ENCODE data around the gene SLC17A9.

SLC17A9 gene

GRCh38 chr20:62982124-62983075 is 29.9 kb downstream of the SLC17A9 start:
- DNase-seq (ENCODE audit: low read depth, low spot score): no peak

GRCh38 chr20:62983210-62983609 is 30.7 kb downstream of the SLC17A9 start:
- DNase-seq (ENCODE audit: low read depth, low spot score): no peak

GRCh38 chr20:62984666-62985443 is 32.3 kb downstream of the SLC17A9 start:
- DNase-seq (ENCODE audit: low read depth, low spot score): no peak

- no peak for DNase-seq (ENCODE audit: low read depth, low spot score)
These were observed 32.9 kb downstream of the SLC17A9 start for GRCh38 chr20:62985444-62985778.

DNA sequence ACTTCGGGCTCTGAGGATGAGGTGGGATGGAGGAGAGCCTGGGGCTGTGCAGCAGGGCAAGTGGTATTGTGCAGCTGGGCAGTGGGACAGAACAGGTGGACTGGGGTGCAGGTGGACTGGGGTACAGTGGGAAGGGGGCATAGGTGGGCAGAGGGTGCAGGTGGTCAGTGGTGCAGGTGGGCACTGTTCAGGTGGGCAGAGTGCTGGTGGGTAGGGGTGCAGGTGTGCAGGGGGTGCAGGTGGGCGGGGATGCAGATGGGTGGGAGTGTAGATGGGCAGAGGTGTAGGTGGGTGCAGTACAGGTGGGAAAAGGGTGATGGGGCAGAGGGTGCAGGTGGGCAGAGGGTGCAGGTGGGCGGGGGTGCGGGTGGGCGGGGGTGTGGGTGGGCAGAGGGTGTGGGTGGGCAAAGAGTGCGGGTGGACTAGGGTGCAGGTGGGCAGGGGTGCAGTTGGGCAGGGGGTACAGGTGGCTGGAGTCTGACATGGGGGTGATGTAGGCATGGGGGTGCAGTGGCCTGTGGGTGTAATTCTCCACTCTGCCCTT is 33.8 kb downstream of the SLC17A9 start:
- no peak for DNase-seq (ENCODE audit: low read depth, low spot score)

DNA sequence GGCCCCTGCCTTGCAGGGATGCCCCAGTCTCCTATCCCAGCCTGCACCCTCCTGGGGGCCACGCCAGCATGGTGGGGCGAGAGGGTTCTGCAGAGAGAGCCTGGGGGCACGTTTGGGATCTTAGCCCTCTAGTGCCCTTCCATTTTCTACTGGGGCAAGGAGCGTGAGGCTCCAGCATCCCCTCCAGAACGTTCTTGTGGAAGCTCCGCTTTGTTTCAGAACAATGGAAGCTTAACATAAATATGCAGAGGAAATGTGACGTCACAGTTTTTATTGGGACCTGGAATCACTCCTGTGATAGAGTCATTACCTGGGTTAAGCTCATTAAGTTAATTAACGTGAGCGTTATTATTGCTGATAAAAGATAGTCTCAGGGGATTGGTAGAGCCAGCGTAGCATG is 34.6 kb downstream of the SLC17A9 start:
- no peak for DNase-seq (ENCODE audit: low read depth, low spot score)

DNA sequence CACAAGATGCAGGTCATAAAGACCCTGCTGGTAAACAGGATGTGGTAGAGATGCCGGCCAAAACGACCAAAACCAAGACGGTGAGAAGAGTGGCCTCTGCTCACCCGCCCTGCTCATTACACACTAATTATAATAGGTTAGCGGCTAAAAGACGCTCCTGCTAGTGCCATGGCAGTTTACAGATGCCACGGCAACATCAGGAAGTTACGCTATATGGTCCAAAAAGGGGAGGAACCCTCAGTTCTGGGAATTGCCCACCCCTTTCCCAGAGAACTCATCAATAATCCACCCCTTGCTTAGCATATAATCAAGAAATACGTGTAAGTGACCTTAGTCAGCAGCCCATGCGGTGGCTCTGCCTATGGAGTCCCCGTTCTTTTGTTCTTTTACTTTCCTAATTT is 36.7 kb downstream of the SLC17A9 start:
- DNase-seq (ENCODE audit: low read depth, low spot score): no peak

GRCh38 chr20:62990306-62990825 is 37.9 kb downstream of the SLC17A9 start:
- no peak for DNase-seq (ENCODE audit: low read depth, low spot score)

DNA sequence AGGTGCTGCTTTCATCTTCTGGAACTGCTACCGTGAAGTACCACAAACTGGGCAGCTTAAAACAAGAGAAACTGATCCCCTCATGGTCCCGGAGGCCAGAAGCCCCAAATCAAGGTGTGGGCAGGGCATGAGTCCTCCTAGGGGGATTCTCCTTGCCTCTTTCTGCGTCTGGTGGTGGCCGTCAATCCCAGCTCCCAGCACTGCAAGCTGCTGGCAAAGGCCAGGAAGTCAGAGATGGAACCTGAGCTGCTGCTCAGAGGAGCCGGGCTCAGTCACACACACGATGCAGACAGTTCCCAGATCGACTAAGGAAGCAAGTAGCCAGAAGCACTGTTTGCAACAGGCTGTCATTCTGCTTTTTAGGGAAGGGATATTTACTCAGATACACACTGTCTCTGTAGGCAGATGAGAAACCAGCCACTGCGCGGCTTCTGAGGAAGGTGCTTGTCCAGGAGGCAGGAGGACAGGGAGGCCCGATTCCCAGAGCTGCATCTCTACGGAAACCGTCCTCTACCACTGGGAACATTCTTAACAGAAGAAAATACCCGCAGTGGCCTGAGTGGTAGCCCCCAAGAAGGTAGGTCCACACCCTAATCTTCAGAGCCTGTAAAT is 38.8 kb downstream of the SLC17A9 start:
- DNase-seq (ENCODE audit: low read depth, low spot score): no peak

DNA sequence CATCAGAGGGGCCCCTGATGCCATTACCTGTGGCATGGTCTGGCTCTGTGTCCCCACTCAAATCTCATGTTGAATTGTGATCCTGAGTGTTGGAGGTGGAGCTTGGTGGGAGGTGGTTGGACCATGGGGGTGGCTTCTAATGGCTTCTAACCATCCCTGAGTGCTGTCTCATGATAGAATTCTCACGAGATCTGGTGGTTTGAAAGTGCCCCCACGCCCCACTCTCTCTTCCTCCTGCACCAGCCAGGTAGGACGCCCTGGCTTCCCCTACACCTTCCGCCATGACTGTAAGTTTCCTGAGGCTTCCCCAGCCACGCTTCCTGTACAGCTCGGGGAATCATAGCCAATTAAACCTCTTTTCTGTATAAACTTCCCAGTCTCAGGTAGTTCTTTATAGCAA is 39.4 kb downstream of the SLC17A9 start:
- DNase-seq (ENCODE audit: low read depth, low spot score): no peak

DNA sequence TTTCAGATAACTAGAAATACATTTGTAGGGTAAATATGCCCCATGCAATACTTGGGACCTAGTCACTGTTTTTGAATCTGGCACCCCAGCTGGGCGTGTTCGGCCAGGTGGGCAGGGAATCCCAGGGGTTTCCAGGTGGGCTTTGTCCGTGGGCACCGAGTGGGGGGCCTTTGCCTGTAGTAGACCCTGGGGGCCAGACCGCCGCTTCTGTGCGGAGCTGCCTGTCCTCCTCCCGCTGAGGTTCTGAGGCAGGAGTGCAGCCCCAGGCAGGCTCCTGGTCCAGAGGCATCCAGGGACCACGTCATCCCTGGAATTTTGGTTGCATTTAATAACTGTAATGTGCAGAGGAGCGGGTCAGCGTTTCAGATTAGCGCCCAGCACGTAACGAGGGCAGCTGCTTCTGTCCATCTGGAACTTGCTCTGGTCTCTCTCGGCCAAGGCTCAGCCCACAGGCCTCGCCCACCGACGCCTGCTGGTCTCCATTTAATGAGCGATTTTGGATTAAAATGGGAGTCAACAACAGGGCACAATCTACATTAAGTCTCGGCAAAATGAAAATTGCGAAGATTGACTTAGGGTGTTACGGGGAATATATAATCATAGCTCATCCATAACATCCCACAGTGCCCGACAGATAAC is 41.5 kb downstream of the SLC17A9 start:
- no peak for DNase-seq (ENCODE audit: low read depth, low spot score)

- DNase-seq (ENCODE audit: low read depth, low spot score): no peak
These were observed 42.4 kb downstream of the SLC17A9 start for GRCh38 chr20:62994869-62995281.

- no peak for DNase-seq (ENCODE audit: low read depth, low spot score)
These were observed 43.0 kb downstream of the SLC17A9 start for GRCh38 chr20:62995481-62995880.

DNA sequence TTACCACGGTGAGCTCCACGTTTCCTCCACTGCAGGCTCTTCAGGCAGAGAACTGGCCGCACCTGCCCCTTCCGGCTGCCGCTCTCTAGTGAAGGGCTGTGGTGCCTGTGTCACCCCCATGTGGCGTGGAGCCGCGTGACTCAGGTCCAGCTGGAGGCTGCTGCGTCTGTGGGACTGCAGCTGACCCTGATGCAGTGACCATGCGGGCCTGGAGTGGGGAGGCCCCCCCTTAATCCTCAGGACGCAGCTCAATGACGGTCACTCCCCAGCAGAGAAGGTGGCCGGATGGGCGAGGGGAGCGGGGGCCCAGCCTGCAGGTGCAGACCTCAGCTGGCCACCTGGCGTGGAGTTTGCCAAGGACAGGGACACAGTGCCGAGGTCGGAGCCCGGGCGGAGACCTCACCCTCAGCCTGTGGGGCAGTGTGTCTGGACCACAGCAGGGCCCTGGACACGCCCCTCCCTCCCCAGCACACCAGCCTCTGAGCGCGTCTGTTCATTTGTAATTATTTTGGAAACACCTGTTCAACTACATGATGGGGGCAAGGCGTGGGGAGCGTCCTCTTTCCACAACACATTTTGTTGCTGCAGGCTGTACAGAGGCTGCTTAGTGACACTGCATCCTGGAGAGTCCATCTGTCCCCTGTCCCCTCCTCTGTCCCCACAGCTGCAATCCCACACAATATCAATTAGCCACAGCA is 43.5 kb downstream of the SLC17A9 start:
- DNase-seq (ENCODE audit: low read depth, low spot score): no peak

DNA sequence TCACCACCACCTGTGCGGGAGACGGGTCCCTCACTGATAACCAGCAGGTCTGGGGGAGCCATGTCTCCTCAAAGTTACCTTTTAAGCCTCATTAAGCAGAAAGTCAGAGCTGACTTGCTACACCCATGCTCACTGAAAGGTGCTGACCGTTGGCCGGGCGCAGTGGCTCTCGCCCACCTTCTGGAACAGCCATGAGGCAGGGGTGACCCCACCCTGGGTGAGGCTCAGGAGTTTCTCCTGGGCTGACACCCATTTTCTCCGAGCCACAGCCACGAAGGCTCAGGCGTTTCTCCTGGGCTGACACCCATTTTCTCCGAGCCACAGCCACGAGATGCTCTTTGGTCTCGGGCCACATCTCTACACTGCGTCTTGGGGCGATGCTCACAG is 44.1 kb downstream of the SLC17A9 start:
- no peak for DNase-seq (ENCODE audit: low read depth, low spot score)

GRCh38 chr20:62997417-62998035 is 45.0 kb downstream of the SLC17A9 start:
- DNase-seq (ENCODE audit: low read depth, low spot score): no peak

DNA sequence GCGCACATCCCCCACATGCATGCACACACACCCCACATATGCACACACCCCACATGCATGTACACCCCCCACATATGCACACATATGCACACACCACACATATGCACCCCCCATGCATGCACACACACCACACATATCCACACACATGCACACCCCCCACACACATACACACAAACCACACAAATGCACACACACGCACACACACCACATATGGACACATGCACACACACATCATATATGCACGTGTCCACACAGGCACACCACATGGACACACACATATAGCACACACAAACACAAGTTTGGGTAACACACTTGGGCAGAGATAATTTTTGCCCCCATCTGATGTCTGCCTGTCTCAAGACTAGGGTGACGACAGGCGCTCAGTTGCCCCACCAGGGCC is 45.9 kb downstream of the SLC17A9 start:
- no peak for DNase-seq (ENCODE audit: low read depth, low spot score)

DNA sequence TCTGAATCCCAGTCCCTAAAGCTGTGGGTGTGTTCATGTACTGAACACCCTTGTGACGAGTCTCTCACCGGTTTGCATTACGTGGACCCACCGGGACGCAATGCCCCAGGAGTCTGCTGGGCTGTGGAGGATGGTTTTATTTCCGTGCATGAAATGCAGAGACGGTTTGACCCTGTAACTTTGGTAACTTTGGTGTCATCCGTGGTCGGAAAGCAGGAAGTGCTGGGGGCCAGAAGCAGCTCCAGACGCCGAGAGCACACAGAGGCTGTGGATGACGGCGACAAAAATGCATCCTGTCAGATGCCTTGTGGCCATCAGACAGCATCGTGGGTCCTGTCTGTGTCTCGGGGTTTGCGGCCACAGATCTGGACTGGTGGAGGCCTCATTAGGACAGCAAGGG is 47.1 kb downstream of the SLC17A9 start:
- no peak for DNase-seq (ENCODE audit: low read depth, low spot score)

DNA sequence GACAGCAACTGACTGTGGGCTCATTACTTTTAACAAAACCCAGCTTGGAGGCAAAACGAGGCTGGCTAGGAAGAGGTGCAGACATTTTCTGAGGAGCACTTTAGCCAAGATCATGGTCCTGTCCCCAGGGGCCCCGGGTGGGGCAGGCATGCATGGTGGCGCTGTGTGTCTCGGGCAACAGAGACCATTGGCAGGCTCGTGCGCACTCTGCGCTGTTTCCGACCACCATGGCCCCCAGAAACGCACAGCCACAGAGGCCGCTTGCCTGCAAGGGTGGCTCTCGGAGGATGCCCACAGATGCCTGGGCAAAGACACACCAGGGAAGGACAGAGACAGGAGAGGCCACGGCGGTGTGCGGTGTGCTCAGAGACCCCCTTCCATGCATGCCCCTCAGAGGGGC is 47.5 kb downstream of the SLC17A9 start:
- no peak for DNase-seq (ENCODE audit: low read depth, low spot score)

DNA sequence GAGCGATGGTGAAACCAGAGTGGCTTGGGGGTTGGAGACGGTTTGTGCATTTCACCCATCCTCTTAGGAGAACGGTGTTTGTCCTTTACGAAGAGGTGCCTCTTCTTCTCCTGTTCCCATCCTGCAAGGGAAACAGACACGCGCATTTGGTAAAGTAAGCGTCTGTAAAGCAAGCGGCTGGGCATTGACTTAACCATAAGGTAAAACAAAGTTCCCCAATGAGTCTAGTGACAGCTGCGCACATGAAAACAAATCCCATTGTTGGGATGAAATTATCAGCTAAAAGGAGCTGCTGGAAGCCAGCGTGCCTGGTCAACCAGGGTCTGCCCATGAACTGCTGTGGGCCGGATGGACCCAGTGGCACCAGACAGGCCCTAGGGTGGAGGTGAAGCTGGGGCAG is 48.4 kb downstream of the SLC17A9 start:
- no peak for DNase-seq (ENCODE audit: low read depth, low spot score)

Data from activated naive CD8-positive, alpha-beta T cell treated with anti-CD3 and anti-CD28 coated beads, Interleukin-2, amount 50 U/mL, for 16 hours (primary cell).